Thyroid gland (tissue), 4 donors: Measurements from ENCODE around the gene GAREM1.

Experiments used
- POLR2A ChIP-seq, 2 donors: fragments of 450-650 bp; IDR thresholded peaks; one replicate each; pipeline ENCODE4 v1.6.1; 2017; ENCODE audit warnings: antibody characterized with exemption in 2 of 2, mild to moderate bottlenecking in 2 of 2, moderate library complexity in 1 of 2
- TF ChIP-seq, protein P1 (sequence below), 6 experiments: fragments of 200-600 bp in 3 of 6; fragments of 450-650 bp in 3 of 6; sonication (generic) in 3 of 6; IDR thresholded peaks; one replicate each; pipeline ENCODE4 v1.5.1; 2016 to 2019; ENCODE audit warnings: antibody characterized with exemption in 6 of 6, mild to moderate bottlenecking in 2 of 6, inconsistent platforms in 1 of 6, moderate library complexity in 1 of 6

DNA sequence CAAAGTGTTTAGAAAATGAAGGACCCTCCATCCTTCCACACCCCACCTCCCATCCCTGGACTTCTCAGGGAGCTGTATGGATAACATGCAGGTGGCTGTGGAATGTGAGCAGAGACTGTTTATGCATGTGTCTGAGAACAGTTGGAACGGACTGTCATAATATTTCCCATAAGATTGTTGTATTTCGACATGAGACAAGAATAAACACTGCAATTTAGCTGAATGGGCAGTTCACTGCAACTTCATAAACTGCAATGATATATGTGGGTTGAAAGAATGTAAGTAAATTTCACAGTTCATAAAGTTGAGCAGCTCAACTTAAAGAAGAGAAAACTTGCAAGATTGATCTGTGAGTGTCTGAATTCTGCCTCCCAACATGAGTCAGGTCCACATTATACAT is 206.3 kb downstream of the GAREM1 start:
- TF ChIP-seq, protein P1, sequence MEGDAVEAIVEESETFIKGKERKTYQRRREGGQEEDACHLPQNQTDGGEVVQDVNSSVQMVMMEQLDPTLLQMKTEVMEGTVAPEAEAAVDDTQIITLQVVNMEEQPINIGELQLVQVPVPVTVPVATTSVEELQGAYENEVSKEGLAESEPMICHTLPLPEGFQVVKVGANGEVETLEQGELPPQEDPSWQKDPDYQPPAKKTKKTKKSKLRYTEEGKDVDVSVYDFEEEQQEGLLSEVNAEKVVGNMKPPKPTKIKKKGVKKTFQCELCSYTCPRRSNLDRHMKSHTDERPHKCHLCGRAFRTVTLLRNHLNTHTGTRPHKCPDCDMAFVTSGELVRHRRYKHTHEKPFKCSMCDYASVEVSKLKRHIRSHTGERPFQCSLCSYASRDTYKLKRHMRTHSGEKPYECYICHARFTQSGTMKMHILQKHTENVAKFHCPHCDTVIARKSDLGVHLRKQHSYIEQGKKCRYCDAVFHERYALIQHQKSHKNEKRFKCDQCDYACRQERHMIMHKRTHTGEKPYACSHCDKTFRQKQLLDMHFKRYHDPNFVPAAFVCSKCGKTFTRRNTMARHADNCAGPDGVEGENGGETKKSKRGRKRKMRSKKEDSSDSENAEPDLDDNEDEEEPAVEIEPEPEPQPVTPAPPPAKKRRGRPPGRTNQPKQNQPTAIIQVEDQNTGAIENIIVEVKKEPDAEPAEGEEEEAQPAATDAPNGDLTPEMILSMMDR (IDR thresholded peaks at IDR 0.05) = no peak
- TF ChIP-seq POLR2A (IDR thresholded peaks at IDR 0.05) = no peak
